GM12864 (cell line): ENCODE measurements around the gene RHOF.

Experiments
- DNase-seq: peaks from one replicate; pipeline ENCODE4 v3.0.0-alpha.2; 2011; ENCODE audit warnings: low read depth
- H3K4me3 ChIP-seq: 2 replicates; pipeline ENCODE4 v1.5.1; 2011; ENCODE audit warnings: mild to moderate bottlenecking, low read depth, low read length, control low read depth
- CTCF ChIP-seq: IDR thresholded peaks from 2 replicates; pipeline ENCODE4 v1.5.1; 2011; ENCODE audit warnings: low read depth, mild to moderate bottlenecking, moderate library complexity, low read length, control low read depth, inconsistent platforms; ENCODE audit errors: missing control alignments

The RHOF gene

GRCh38 chr12:121783766-121784165, 9.7 kb downstream of the RHOF start:
- no peak overlapping the region for H3K4me3 ChIP-seq
- TF ChIP-seq CTCF: no peak
- DNase-seq: no peak

- no peak for TF ChIP-seq CTCF
- no peak for DNase-seq
- peak overlapping the region; percentile 35; the same call in 1 of the 2 replicates for H3K4me3 ChIP-seq
These were observed 11.2 kb downstream of the RHOF start for GRCh38 chr12:121781998-121782979.

GRCh38 chr12:121781484-121781997, 11.9 kb downstream of the RHOF start:
- peak overlapping the region; percentile 11; the same call in 1 of the 2 replicates for H3K4me3 ChIP-seq
- TF ChIP-seq CTCF: no peak
- no peak for DNase-seq

- DNase-seq: no peak
- no peak for TF ChIP-seq CTCF
These were observed 13.1 kb downstream of the RHOF start for GRCh38 chr12:121780429-121780828.

GRCh38 chr12:121779422-121779895, 14.0 kb downstream of the RHOF start:
- TF ChIP-seq CTCF: no peak
- DNase-seq: no peak

More at GRCh38 chr12:121780429-121780828, 13.1 kb downstream of the RHOF start:
- H3K4me3 ChIP-seq: no peak overlapping the region

GRCh38 chr12:121778567-121779421, 14.7 kb downstream of the RHOF start:
- no peak for DNase-seq
- H3K4me3 ChIP-seq: no peak overlapping the region
- no peak for TF ChIP-seq CTCF

More at GRCh38 chr12:121779422-121779895, 14.0 kb downstream of the RHOF start:
- no peak overlapping the region for H3K4me3 ChIP-seq
